Hematopoietic multipotent progenitor cell (in vitro differentiated cells): ENCODE measurements around the gene C2orf42. TPM values are rescaled to one million over a fixed set of nuclear protein-coding genes. Genes with fewer than 3 reads are reported as not detected.
"Not testable (repeated sequence)": the region's sequence is repeated elsewhere in the genome, so short reads cannot be mapped to it uniquely, and the experiment has no call there.

Experiments
- DNase-seq, 3 donors: peaks; one replicate each; pipeline ENCODE4 v3.0.0-alpha.2; 2011 to 2015; ENCODE audit warnings: low read depth in 2 of 3, low spot score in 2 of 3
- total RNA-seq: library from RNA; depleted of rRNA; stranded (reverse); fragments of >200 nt; gene quantifications from one replicate; pipeline ENCODE4 v1.2.3, GENCODE V29; 2012

The C2orf42 gene
- total RNA-seq, 1 donor = 22.6 TPM

- DNase-seq = no peak
Measured at GRCh38 chr2:70181363-70181956, 9.4 kb downstream of the C2orf42 start.

GRCh38 chr2:70173520-70173919 is 17.3 kb downstream of the C2orf42 start:
- no peak for DNase-seq

GRCh38 chr2:70169654-70170245 is 21.1 kb downstream of the C2orf42 start:
- not testable (repeated sequence) for DNase-seq

GRCh38 chr2:70161069-70161534 is 29.7 kb downstream of the C2orf42 start:
- no peak for DNase-seq

- no peak for DNase-seq
Measured at GRCh38 chr2:70160545-70160944, 30.3 kb downstream of the C2orf42 start.

- not testable (repeated sequence) for DNase-seq
Measured at GRCh38 chr2:70149130-70149686, 41.6 kb downstream of the C2orf42 start.

GRCh38 chr2:70148211-70148760 is 42.5 kb downstream of the C2orf42 start:
- DNase-seq = not testable (repeated sequence)

- no peak for DNase-seq
Measured at GRCh38 chr2:70145851-70146739, 44.7 kb downstream of the C2orf42 start.

- no peak for DNase-seq
Measured at GRCh38 chr2:70145144-70145490, 45.7 kb downstream of the C2orf42 start.

GRCh38 chr2:70144443-70145143 is 46.2 kb downstream of the C2orf42 start:
- DNase-seq = peak in 1 of 3 donors; percentile 18

- DNase-seq = peak in 2 of 3 donors; percentile 62 to 79
Measured at GRCh38 chr2:70143314-70144150, 47.3 kb downstream of the C2orf42 start.

- DNase-seq = peak; percentile 100
Measured at GRCh38 chr2:70142590-70143313, 48.1 kb downstream of the C2orf42 start.

- no peak for DNase-seq
Measured at GRCh38 chr2:70141902-70142589, 48.8 kb downstream of the C2orf42 start.

GRCh38 chr2:70141212-70141901 is 49.5 kb downstream of the C2orf42 start:
- peak in 2 of 3 donors; percentile 69 to 74 for DNase-seq

- DNase-seq = no peak
Measured at GRCh38 chr2:70140791-70141211, 50.0 kb downstream of the C2orf42 start.

- not testable (repeated sequence) for DNase-seq
Measured at GRCh38 chr2:70134323-70134983, 56.4 kb downstream of the C2orf42 start.
